GM12878 (cell line): ENCODE data around the gene ADGB. TPM values are rescaled to one million over a fixed set of nuclear protein-coding genes. Genes with fewer than 3 reads are reported as not detected.

ENCODE experiments used
- ATAC-seq: fragments of 200-7000 bp; cut with Tn5 transposase; 3 replicates; pipeline ENCODE4 v1.9.1; 2020; ENCODE audit warnings: mild to moderate bottlenecking, moderate library complexity
- BruUV-seq: library from RNA; stranded (reverse); fragments of 400-500 nt; replicated peaks from 2 replicates; lab custom pipeline; 2021; lab: Mats Ljungman, UMichigan
- CTCF ChIA-PET: fragments of 300-600 bp; sonication (Branson Sonifier 250); formaldehyde crosslinking; extraction: SDS; loops from one replicate; lab custom pipeline; 2021; ENCODE audit warnings: inconsistent platforms; lab: Yijun Ruan, JAX
- POLR2A ChIA-PET: fragments of 350-600 bp; formaldehyde crosslinking; extraction: SDS; loops from one replicate; lab custom pipeline; 2021; ENCODE audit warnings: inconsistent platforms; lab: Charles Lee
- RAD21 ChIA-PET: fragments of 300-600 bp; sonication (Branson Sonifier 250); formaldehyde crosslinking; loops from one replicate; lab custom pipeline; 2023; ENCODE audit warnings: antibody characterized with exemption; ENCODE audit not compliant: unreplicated experiment; lab: Charles Lee
- SMC1A ChIA-PET: fragments of 300-600 bp; sonication (Branson Sonifier 250); formaldehyde crosslinking; loops from one replicate; lab custom pipeline; 2023; ENCODE audit not compliant: unreplicated experiment, uncharacterized antibody; lab: Charles Lee
- DNase-seq: peaks from one replicate; pipeline ENCODE4 v3.0.0-alpha.2; 2011; ENCODE audit warnings: low read depth, low spot score
- FAIRE-seq: peaks from 3 replicates; lab custom pipeline; 2011; peaks lifted over from hg19 to GRCh38; lab: Jason Lieb, UNC
- H2AFZ ChIP-seq: 2 replicates; pipeline ENCODE4 v1.6.0; 2011; ENCODE audit warnings: low read depth, low read length, control low read depth; ENCODE audit not compliant: control insufficient read depth
- H3K27ac ChIP-seq: 2 replicates; pipeline ENCODE4 v1.5.1; 2011; ENCODE audit warnings: control low read depth; ENCODE audit not compliant: control insufficient read depth, insufficient read depth
- H3K27me3 ChIP-seq, 2 experiments: replicated peaks in 1 of 2; 2 replicates each; pipeline versions ENCODE4 v1.6.0 to v1.6.1; 2011; ENCODE audit warnings: low read length in 1 of 2; ENCODE audit not compliant: control insufficient read depth in 2 of 2, insufficient read depth in 2 of 2
- H3K36me3 ChIP-seq, 2 experiments: 2 replicates each; pipeline ENCODE4 v1.5.1; 2011; ENCODE audit warnings: low read length in 1 of 2; ENCODE audit not compliant: control insufficient read depth in 2 of 2, insufficient read depth in 2 of 2
- H3K4me1 ChIP-seq: 2 replicates; pipeline ENCODE4 v1.6.1; 2011; ENCODE audit warnings: mild to moderate bottlenecking, low read length, moderate library complexity, mixed read lengths; ENCODE audit not compliant: control insufficient read depth, insufficient read depth
- H3K4me2 ChIP-seq: 2 replicates; pipeline ENCODE4 v1.6.0; 2011; ENCODE audit warnings: control low read depth; ENCODE audit not compliant: control insufficient read depth, insufficient read depth
- H3K4me3 ChIP-seq: fragments of 200-600 bp; sonication (generic); 2 replicates; pipeline ENCODE4 v1.5.1; 2016
- H3K79me2 ChIP-seq: 2 replicates; pipeline ENCODE4 v1.6.0; 2011; ENCODE audit warnings: low read length; ENCODE audit not compliant: control insufficient read depth, insufficient read depth
- H3K9ac ChIP-seq: 2 replicates; pipeline ENCODE4 v1.8.0; 2011; ENCODE audit warnings: low read length, control low read depth, mixed read lengths; ENCODE audit not compliant: control insufficient read depth, insufficient read depth
- H3K9me3 ChIP-seq: replicated peaks from 3 replicates; pipeline ENCODE4 v1.5.1; 2011; ENCODE audit warnings: mild to moderate bottlenecking, low read length; ENCODE audit not compliant: control insufficient read depth, insufficient read depth
- H4K20me1 ChIP-seq: 2 replicates; pipeline ENCODE4 v1.6.0; 2011; ENCODE audit not compliant: control insufficient read depth, insufficient read depth
- ASH2L ChIP-seq: fragments of 300-600, 200-600 bp; sonication (generic); IDR thresholded peaks from 2 replicates; pipeline ENCODE4 v1.6.1; 2017; ENCODE audit warnings: low read depth, mild to moderate bottlenecking, borderline replicate concordance
- BHLHE40 ChIP-seq, 2 experiments: fragments of 450-650 bp in 1 of 2; IDR thresholded peaks; 2 replicates each; pipeline ENCODE4 v1.6.1; 2011 to 2017; ENCODE audit warnings: low read depth in 2 of 2, borderline replicate concordance in 1 of 2, improper control_type of control experiment in 1 of 2, low read length in 1 of 2, mild to moderate bottlenecking in 1 of 2
- CBX5 ChIP-seq: sonication (generic); IDR thresholded peaks from 2 replicates; pipeline ENCODE4 v1.6.1; 2016; ENCODE audit warnings: low read depth, moderate library complexity, mild to moderate bottlenecking, inconsistent platforms
- ESRRA ChIP-seq: IDR thresholded peaks from 2 replicates; pipeline ENCODE4 v1.6.1; 2012; ENCODE audit warnings: mild to moderate bottlenecking, low read length, improper control_type of control experiment
- JUNB ChIP-seq: IDR thresholded peaks from 2 replicates; pipeline ENCODE4 v1.6.1; 2016; ENCODE audit warnings: antibody characterized with exemption, mild to moderate bottlenecking
- JUND ChIP-seq: IDR thresholded peaks from 2 replicates; pipeline ENCODE4 v1.6.1; 2012; ENCODE audit warnings: low read depth, mild to moderate bottlenecking, low read length, improper control_type of control experiment, moderate library complexity
- SIN3A ChIP-seq: IDR thresholded peaks from 2 replicates; pipeline ENCODE4 v1.6.1; 2012; ENCODE audit warnings: low read depth, low read length, improper control_type of control experiment
- SPI1 ChIP-seq: IDR thresholded peaks from 2 replicates; pipeline ENCODE4 v1.6.1; 2011; ENCODE audit warnings: low read depth, mild to moderate bottlenecking, low read length, moderate library complexity, borderline replicate concordance; ENCODE audit not compliant: insufficient read depth
- TCF7 ChIP-seq: IDR thresholded peaks from 2 replicates; pipeline ENCODE4 v1.6.1; 2014; ENCODE audit warnings: antibody characterized with exemption, borderline replicate concordance
- ZZZ3 ChIP-seq: IDR thresholded peaks from 2 replicates; pipeline ENCODE4 v1.6.1; 2011; ENCODE audit warnings: low read depth; ENCODE audit not compliant: control insufficient read depth, insufficient read length
- WGBS: methylation state at CpG from one replicate; pipeline ENCODE4 v1.1.6; 2016; ENCODE audit warnings: low lambda C conversion rate; ENCODE audit not compliant: insufficient replicate concordance, insufficient coverage; ENCODE audit errors: missing lambda C conversion rate; 5-methylcytosine and 5-hydroxymethylcytosine counted together
- in situ Hi-C: fragments of 300-500 bp; cut with MboI; formaldehyde crosslinking; loops from 9 replicates; pipeline ENCODE4 v1.14.3; 2018; ENCODE audit warnings: mixed read lengths
- intact Hi-C: fragments of 100-400 bp; cut with micrococcal nuclease; formaldehyde crosslinking; loops from one replicate; pipeline ENCODE4 v1.14.2; 2022; ENCODE audit not compliant: unreplicated experiment
- polyA plus RNA-seq, 11 experiments: library from polyadenylated mRNA; depleted of rRNA in 4 of 11; unstranded in 6 of 11; stranded (reverse) in 5 of 11; fragments of >200 nt; fragmentation: Nextera tagmentation in 4 of 11; fragmentation: Illumina TruSeq in 1 of 11; extraction: Ambion mirVana in 4 of 11; extraction: Trizol in 1 of 11; gene quantifications; 1 replicate in 1 of 11; 2 replicates in 10 of 11; pipeline versions ENCODE4 v1.2.1 to v1.2.3, GENCODE V29; 2011 to 2016; ENCODE audit warnings: inconsistent platforms in 2 of 11, missing spikeins in 2 of 11, low read depth in 1 of 11
- total RNA-seq, 4 experiments: library from RNA; depleted of rRNA in 3 of 4; stranded (reverse); fragments of >200 nt in 3 of 4; fragmentation: Illumina TruSeq in 1 of 4; extraction: Trizol in 1 of 4; gene quantifications; 2 replicates each; pipeline versions ENCODE4 v1.2.1 to v1.2.3, GENCODE V29; 2013 to 2021
- TF ChIP-seq, protein P1 (sequence below): fragments of 450-650 bp; formaldehyde crosslinking; IDR thresholded peaks from 2 replicates; pipeline ENCODE4 v1.5.0; 2022; ENCODE audit warnings: mild to moderate bottlenecking, missing genetic modification characterization

ADGB gene
- total and polyA plus RNA-seq, 10 of the 15 experiments (the other 5 are each of a cell fraction or from before 2014, with no cell fraction given) = not detected

DNA sequence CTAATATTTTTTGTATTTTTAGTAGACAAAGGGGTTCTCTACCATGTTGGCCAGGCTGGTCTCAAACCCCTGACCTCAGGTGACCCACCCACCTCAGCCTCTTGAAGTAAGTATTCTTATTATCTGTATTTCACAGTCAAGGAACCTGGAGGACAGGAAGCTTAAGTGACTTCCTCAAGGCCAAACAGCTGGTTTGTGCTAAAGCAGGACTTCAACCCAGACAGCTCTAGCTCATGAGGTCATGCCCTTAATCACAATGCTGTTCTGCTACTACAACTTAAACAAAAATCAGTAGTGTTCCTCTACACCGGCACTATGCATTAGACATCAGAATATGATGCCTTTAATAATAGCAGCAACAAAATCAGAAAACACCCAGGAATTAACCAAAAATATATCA, 168.9 kb downstream of the ADGB start (continued):
- TF ChIP-seq, protein P1, sequence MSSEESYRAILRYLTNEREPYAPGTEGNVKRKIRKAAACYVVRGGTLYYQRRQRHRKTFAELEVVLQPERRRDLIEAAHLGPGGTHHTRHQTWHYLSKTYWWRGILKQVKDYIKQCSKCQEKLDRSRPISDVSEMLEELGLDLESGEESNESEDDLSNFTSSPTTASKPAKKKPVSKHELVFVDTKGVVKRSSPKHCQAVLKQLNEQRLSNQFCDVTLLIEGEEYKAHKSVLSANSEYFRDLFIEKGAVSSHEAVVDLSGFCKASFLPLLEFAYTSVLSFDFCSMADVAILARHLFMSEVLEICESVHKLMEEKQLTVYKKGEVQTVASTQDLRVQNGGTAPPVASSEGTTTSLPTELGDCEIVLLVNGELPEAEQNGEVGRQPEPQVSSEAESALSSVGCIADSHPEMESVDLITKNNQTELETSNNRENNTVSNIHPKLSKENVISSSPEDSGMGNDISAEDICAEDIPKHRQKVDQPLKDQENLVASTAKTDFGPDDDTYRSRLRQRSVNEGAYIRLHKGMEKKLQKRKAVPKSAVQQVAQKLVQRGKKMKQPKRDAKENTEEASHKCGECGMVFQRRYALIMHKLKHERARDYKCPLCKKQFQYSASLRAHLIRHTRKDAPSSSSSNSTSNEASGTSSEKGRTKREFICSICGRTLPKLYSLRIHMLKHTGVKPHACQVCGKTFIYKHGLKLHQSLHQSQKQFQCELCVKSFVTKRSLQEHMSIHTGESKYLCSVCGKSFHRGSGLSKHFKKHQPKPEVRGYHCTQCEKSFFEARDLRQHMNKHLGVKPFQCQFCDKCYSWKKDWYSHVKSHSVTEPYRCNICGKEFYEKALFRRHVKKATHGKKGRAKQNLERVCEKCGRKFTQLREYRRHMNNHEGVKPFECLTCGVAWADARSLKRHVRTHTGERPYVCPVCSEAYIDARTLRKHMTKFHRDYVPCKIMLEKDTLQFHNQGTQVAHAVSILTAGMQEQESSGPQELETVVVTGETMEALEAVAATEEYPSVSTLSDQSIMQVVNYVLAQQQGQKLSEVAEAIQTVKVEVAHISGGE (CRISPR knock-in tag) = no peak

DNA sequence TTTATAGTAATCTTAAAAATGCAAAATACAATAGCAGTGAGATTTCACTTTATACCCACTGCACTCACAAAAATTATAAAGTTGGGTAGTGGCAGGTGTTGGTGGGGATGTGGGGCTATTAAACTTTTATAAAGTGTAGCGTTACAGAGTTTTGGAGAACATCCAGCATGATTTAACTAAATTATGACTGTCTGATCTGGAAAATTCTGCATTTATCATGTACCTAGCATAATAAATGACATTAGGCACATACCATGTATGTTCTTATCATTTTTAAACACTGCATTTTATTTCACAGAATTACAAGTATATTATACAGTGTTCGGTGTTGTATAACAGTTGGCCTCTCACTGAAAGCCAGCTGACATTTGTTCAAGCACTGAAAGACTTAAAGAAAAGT, 169.9 kb downstream of the ADGB start:
- no peaks in the 10 kb centered on the region for H3K4me1 ChIP-seq
- TF ChIP-seq BHLHE40 (IDR thresholded peaks at IDR 0.05; ENCODE audit: borderline replicate concordance in 1 of 2, low read depth in 2 of 2, low read length in 1 of 2) = no peak
- TF ChIP-seq ASH2L = no peak
- no peak for TF ChIP-seq ESRRA
- no peak for TF ChIP-seq SIN3A
- TF ChIP-seq JUNB = no peak
- TF ChIP-seq JUND = no peak
- no peak for TF ChIP-seq ZZZ3
- TF ChIP-seq SPI1 = no peak
- TF ChIP-seq CBX5 = no peak
- TF ChIP-seq TCF7 = no peak
- H3K36me3 ChIP-seq = no peaks in the 10 kb centered on the region
- H3K79me2 ChIP-seq = no peaks in the 10 kb centered on the region
- SMC1A ChIA-PET = interaction anchor here (0.5 kb wide), 1 partner anchor 184 kb away, joined by 3 read pairs; no protein-coding TSS in a partner anchor
- FAIRE-seq (no peak), ATAC-seq (no peak), DNase-seq (no peak)
- POLR2A ChIA-PET = no interaction called here
- no TSS peak for BruUV-seq
- no peaks in the 10 kb centered on the region for H4K20me1 ChIP-seq
- CTCF ChIA-PET = interaction anchor here (0.6 kb wide), 1 partner anchor 889 kb away, joined by 3 read pairs; no protein-coding TSS in a partner anchor
- H2AFZ ChIP-seq = no peak overlapping the region
- no peaks in the 10 kb centered on the region for H3K9me3 ChIP-seq
- H3K4me3 ChIP-seq = no peak overlapping the region
- no peak overlapping the region for H3K4me2 ChIP-seq
- in situ Hi-C loops = no loop called here
- H3K9ac ChIP-seq = no peak overlapping the region
- intact Hi-C loops = no loop called here
- H3K27me3 ChIP-seq = no peaks in the 10 kb centered on the region
- no peak overlapping the region for H3K27ac ChIP-seq
- RAD21 ChIA-PET = no interaction called here
- 51% methylated on average over 2 of the region's 2 CpGs for WGBS
